ENCODE measurements around the gene ANO1.
"Not testable (repeated sequence)": the region's sequence is repeated elsewhere in the genome, so short reads cannot be mapped to it uniquely, and the experiment has no call there.

ANO1 gene

GRCh38 chr11:70078095-70078780 is at the start of gene ANO1:
TSS of gene ANO1 (plus strand) at chr11:70078317. CDS start at chr11:70078607, 290 bp downstream.
- Mint-ChIP-seq H3K36me3 (no peaks in the 10 kb centered on the region), H3K27me3 (peaks cover 19% of the 10 kb centered on the region), H3K9me3 (no peaks in the 10 kb centered on the region), H3K4me3 (no peak within 1 kb of the TSS), H3K27ac (no peak within 1 kb of the TSS), H3K4me1 (peaks cover 2% of the 10 kb centered on the region)
- no peak for DNase-seq (ENCODE audit: low spot score in 2 of 2)
- no peak for ATAC-seq (ENCODE audit: low read depth)

- H3K27me3 Mint-ChIP-seq = peaks cover 6% of the 10 kb centered on the region
- no peak overlapping the region for H3K4me3 Mint-ChIP-seq
- no peak for ATAC-seq (ENCODE audit: low read depth)
- no peaks in the 10 kb centered on the region for H3K4me1 Mint-ChIP-seq
- no peak overlapping the region for H3K27ac Mint-ChIP-seq
- no peak for DNase-seq (ENCODE audit: low spot score in 2 of 2)
- H3K9me3 Mint-ChIP-seq = no peaks in the 10 kb centered on the region
- H3K36me3 Mint-ChIP-seq = no peaks in the 10 kb centered on the region
Observed at GRCh38 chr11:70029115-70029860, 48.8 kb upstream of the ANO1 start.

- no peak overlapping the region for H3K4me3 Mint-ChIP-seq
- no peak overlapping the region for H3K27ac Mint-ChIP-seq
Observed at GRCh38 chr11:70029861-70030380, 48.2 kb upstream of the ANO1 start.

DNA sequence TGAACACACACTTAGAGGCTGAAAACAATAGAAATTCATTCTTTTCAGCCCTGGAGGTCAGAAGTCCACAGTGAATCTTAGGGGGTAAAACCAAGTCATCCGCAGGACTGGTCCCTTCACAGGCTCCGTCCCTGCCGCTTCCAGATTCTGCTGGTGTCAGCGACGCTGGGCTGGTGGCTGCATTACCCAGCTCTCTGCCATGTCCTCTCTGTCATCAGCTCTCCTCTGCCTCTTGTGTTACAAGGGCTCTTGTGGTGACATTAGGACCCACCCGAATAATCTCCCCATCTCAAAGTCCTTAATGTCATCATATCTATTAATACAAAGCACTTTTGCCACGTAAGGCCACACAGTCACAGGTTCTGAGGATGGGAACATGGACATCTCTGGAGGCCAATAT is 47.7 kb upstream of the ANO1 start:
- DNase-seq (ENCODE audit: low spot score in 2 of 2) = no peak
- no peak overlapping the region for H3K4me3 Mint-ChIP-seq
- no peaks in the 10 kb centered on the region for H3K4me1 Mint-ChIP-seq
- no peaks in the 10 kb centered on the region for H3K36me3 Mint-ChIP-seq
- H3K9me3 Mint-ChIP-seq = no peaks in the 10 kb centered on the region
- peaks cover 6% of the 10 kb centered on the region for H3K27me3 Mint-ChIP-seq
- ATAC-seq (ENCODE audit: low read depth) = no peak
- H3K27ac Mint-ChIP-seq = no peak overlapping the region

More at GRCh38 chr11:70029861-70030380, 48.2 kb upstream of the ANO1 start:
- Mint-ChIP-seq H3K9me3 (no peaks in the 10 kb centered on the region), H3K27me3 (peaks cover 6% of the 10 kb centered on the region), H3K36me3 (no peaks in the 10 kb centered on the region), H3K4me1 (no peaks in the 10 kb centered on the region)
- DNase-seq (ENCODE audit: low spot score in 2 of 2) (no peak), ATAC-seq (ENCODE audit: low read depth) (no peak)

GRCh38 chr11:70031631-70032469 is 46.3 kb upstream of the ANO1 start:
- Mint-ChIP-seq H3K4me1 (no peaks in the 10 kb centered on the region), H3K9me3 (peaks cover 1% of the 10 kb centered on the region), H3K36me3 (no peaks in the 10 kb centered on the region), H3K27ac (no peak overlapping the region), H3K4me3 (no peak overlapping the region), H3K27me3 (peaks cover 8% of the 10 kb centered on the region)
- no peak for ATAC-seq (ENCODE audit: low read depth)
- DNase-seq (ENCODE audit: low spot score in 2 of 2) = no peak

DNA sequence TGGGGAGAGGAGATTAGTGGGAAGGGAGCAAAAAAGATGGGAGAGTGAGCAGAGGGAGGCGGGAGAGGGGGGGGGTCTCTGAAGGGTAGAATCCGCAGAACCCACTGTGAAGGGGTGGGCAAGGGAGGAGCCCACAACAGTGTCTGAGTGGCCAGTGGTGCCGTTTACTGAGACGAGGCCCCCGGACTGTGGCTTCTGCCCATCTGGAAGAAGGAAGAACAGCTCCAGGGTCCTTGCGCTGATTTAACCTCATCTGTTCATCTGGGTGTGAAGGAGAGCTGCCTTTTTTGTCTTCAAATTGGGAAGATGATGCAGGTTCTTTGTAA is 45.7 kb upstream of the ANO1 start:
- H3K27me3 Mint-ChIP-seq = peaks cover 8% of the 10 kb centered on the region
- H3K4me3 Mint-ChIP-seq = no peak overlapping the region
- ATAC-seq (ENCODE audit: low read depth) (no peak), DNase-seq (ENCODE audit: low spot score in 2 of 2) (no peak)
- peaks cover 1% of the 10 kb centered on the region for H3K9me3 Mint-ChIP-seq
- no peak overlapping the region for H3K27ac Mint-ChIP-seq
- peaks cover 4% of the 10 kb centered on the region for H3K36me3 Mint-ChIP-seq
- H3K4me1 Mint-ChIP-seq = no peaks in the 10 kb centered on the region

- H3K4me1 Mint-ChIP-seq = no peaks in the 10 kb centered on the region
- peaks cover 8% of the 10 kb centered on the region for H3K27me3 Mint-ChIP-seq
- H3K4me3 Mint-ChIP-seq = no peak overlapping the region
- H3K27ac Mint-ChIP-seq = no peak overlapping the region
- ATAC-seq (ENCODE audit: low read depth) = no peak
- peaks cover 2% of the 10 kb centered on the region for H3K9me3 Mint-ChIP-seq
- no peak for DNase-seq (ENCODE audit: low spot score in 2 of 2)
- H3K36me3 Mint-ChIP-seq = peaks cover 4% of the 10 kb centered on the region
Observed at GRCh38 chr11:70032943-70033710, 45.0 kb upstream of the ANO1 start.

DNA sequence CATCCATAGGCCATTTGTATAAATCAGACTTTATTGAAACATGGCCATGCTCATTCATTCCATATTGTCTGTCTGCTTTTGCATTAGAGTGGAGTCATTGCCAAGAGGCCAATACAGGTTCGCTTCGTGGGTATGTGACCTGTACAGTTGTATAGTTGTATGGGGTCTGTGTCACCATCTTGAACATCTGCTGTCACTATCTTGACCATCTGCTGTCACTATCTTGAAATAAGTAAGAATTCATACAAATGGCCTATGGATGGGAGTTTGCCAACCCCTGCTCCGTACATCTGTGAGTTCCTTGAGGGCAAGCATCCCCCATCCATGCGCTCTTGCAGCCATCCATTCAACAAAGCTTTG is 44.4 kb upstream of the ANO1 start:
- Mint-ChIP-seq H3K9me3 (peaks cover 7% of the 10 kb centered on the region), H3K4me3 (no peak overlapping the region), H3K27me3 (peaks cover 10% of the 10 kb centered on the region), H3K36me3 (peaks cover 5% of the 10 kb centered on the region), H3K4me1 (no peaks in the 10 kb centered on the region), H3K27ac (no peak overlapping the region)
- DNase-seq (ENCODE audit: low spot score in 2 of 2) (no peak), ATAC-seq (ENCODE audit: low read depth) (no peak)

- peaks cover 6% of the 10 kb centered on the region for H3K36me3 Mint-ChIP-seq
- H3K4me1 Mint-ChIP-seq = no peaks in the 10 kb centered on the region
- peaks cover 8% of the 10 kb centered on the region for H3K9me3 Mint-ChIP-seq
Observed at GRCh38 chr11:70034740-70035365, 43.3 kb upstream of the ANO1 start.

GRCh38 chr11:70035665-70036064 is 42.5 kb upstream of the ANO1 start:
- not testable (repeated sequence) for H3K4me3 Mint-ChIP-seq; ATAC-seq (ENCODE audit: low read depth); H3K4me1 Mint-ChIP-seq; H3K36me3 Mint-ChIP-seq; H3K27ac Mint-ChIP-seq; DNase-seq (ENCODE audit: low spot score in 2 of 2); H3K9me3 Mint-ChIP-seq
- peaks cover 13% of the 10 kb centered on the region for H3K27me3 Mint-ChIP-seq

More at GRCh38 chr11:70034740-70035365, 43.3 kb upstream of the ANO1 start:
- H3K4me3 Mint-ChIP-seq = no peak overlapping the region
- peaks cover 10% of the 10 kb centered on the region for H3K27me3 Mint-ChIP-seq
- DNase-seq (ENCODE audit: low spot score in 2 of 2) (no peak), ATAC-seq (ENCODE audit: low read depth) (no peak)
- no peak overlapping the region for H3K27ac Mint-ChIP-seq

- Mint-ChIP-seq H3K4me3 (no peak overlapping the region), H3K27me3 (peaks cover 9% of the 10 kb centered on the region), H3K27ac (no peak overlapping the region), H3K4me1 (no peaks in the 10 kb centered on the region), H3K9me3 (peaks cover 11% of the 10 kb centered on the region), H3K36me3 (peaks cover 7% of the 10 kb centered on the region)
- no peak for DNase-seq (ENCODE audit: low spot score in 2 of 2)
- ATAC-seq (ENCODE audit: low read depth) = no peak
Observed at GRCh38 chr11:70036971-70037882, 40.9 kb upstream of the ANO1 start.

GRCh38 chr11:70038034-70038834 is 39.9 kb upstream of the ANO1 start:
- Mint-ChIP-seq H3K4me3 (no peak overlapping the region), H3K9me3 (peaks cover 13% of the 10 kb centered on the region), H3K36me3 (peaks cover 8% of the 10 kb centered on the region), H3K4me1 (no peaks in the 10 kb centered on the region), H3K27me3 (peaks cover 10% of the 10 kb centered on the region), H3K27ac (no peak overlapping the region)
- DNase-seq (ENCODE audit: low spot score in 2 of 2) (no peak), ATAC-seq (ENCODE audit: low read depth) (no peak)

Data from memory B cell (primary cell).